ENCODE measurements around the gene SLC12A9.

SLC12A9 gene

GRCh38 chr7:100825751-100826513 is 26.6 kb upstream of the SLC12A9 start:
- Histone ChIP-seq H3K9me3 (ENCODE audit: control insufficient read depth in 2 of 2, low read length in 2 of 2) (no peaks in the 10 kb centered on the region), H3K36me3 (ENCODE audit: control insufficient read depth in 2 of 2, insufficient read depth in 2 of 2, low read length in 2 of 2) (peaks cover 12 to 14% of the 10 kb centered on the region in 2 donors), H3K4me1 (ENCODE audit: control insufficient read depth in 2 of 2, insufficient read depth in 2 of 2, low read length in 2 of 2) (peaks cover 16 to 23% of the 10 kb centered on the region in 2 donors), H3K27me3 (ENCODE audit: control insufficient read depth in 2 of 2, insufficient read depth in 2 of 2, low read length in 2 of 2) (no peaks in the 10 kb centered on the region), H3K9ac (ENCODE audit: low read depth in 1 of 2, low read length in 2 of 2) (peak overlapping the region; percentile 70 to 79), H3K27ac (ENCODE audit: low read depth in 2 of 2, low read length in 2 of 2) (peak overlapping the region; percentile 60 to 68), H3K4me3 (ENCODE audit: low read length in 2 of 2) (peak overlapping the region; percentile 74 to 80)

DNA sequence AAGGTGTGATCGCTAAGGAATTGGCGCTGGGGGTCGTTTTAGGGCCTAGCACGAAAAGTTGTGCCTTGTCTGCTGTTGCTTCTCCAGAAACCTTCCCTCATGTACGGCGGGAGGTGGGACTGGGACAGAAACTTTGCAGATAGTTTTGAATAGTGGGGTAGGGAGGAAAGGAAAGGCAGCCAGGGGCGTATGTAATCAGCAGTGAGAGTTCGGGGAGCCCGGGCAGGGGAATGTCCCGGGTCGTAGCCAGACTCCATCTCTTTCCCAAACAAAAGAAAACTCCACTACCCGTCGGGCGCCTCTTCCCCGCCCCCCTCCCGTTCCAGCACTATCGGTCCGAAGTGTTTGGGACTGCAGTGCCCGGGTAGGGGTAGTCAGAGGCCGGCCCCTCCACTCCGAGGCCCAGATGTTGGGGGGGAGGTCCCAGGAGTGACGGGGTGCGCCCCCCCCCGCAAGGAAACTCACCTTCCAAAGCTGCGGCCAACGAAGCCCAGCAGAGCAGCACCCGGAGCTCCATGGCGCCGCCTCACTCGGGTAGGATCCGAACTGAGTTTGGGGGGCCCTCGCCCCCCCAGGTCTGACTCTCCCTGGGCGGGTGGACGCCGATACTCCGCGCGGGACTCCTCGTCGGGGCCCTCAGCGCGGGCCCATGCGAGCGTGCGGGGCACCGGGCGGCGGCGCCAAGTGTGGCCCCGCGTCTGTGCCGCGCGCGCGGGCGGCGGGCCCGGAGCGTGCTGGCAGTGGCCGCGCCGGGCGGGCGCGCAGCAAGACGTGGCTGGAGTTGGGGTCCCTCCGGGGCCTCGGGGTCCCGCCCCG is 25.8 kb upstream of the SLC12A9 start:
- peak overlapping the region; percentile 74 to 80 for H3K4me3 ChIP-seq (ENCODE audit: low read length in 2 of 2)
- peaks cover 12 to 14% of the 10 kb centered on the region in 2 donors for H3K36me3 ChIP-seq (ENCODE audit: control insufficient read depth in 2 of 2, insufficient read depth in 2 of 2, low read length in 2 of 2)
- peaks cover 16 to 23% of the 10 kb centered on the region in 2 donors for H3K4me1 ChIP-seq (ENCODE audit: control insufficient read depth in 2 of 2, insufficient read depth in 2 of 2, low read length in 2 of 2)
- H3K9me3 ChIP-seq (ENCODE audit: control insufficient read depth in 2 of 2, low read length in 2 of 2) = no peaks in the 10 kb centered on the region
- H3K27ac ChIP-seq (ENCODE audit: low read depth in 2 of 2, low read length in 2 of 2) = peak overlapping the region; percentile 64 to 68
- no peaks in the 10 kb centered on the region for H3K27me3 ChIP-seq (ENCODE audit: control insufficient read depth in 2 of 2, insufficient read depth in 2 of 2, low read length in 2 of 2)
- H3K9ac ChIP-seq (ENCODE audit: low read depth in 1 of 2, low read length in 2 of 2) = peak overlapping the region; percentile 3 to 79

DNA sequence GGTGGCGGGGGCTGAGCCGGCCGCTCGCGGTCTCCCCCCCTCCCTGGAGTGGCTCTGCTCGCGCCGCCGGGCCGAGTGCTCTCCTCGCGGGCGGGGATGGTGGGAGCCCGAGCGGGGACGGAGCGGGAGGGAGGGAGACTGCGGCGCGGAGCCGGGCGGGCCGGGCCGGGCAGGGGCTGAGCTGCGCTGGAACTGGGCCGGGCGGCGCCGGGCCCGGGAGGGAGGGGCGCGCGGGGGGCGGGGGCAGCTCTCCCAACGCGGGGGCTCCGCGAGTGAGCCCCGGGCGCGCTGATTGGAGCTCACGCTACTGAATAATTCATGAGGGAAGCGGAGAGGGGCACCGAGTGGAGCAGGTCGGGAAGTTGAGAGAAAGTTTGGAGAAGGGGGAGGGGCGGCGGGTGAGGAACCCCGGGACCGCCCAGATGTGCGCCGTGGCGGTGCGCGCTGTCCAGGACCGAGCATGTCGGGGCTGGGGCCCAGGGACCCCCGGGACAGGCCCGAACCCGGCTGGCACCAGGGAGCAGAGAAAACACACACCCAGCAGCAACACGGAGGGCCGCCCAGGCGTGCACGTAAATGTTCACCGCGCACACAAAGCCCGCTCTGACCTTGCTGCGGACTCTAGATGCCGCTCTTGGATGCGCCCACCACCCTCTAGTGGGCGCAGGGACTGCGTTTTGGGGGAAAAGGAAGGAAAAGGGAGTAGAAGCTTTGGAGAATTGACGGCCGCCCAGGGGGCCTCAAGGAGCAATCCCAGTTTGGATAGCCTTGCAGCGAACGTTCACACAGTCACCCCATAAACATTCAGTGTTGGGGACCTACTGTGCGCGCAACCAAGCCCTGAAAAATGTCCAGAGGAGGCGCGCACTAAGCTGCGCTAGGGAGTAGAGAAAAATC is 24.9 kb upstream of the SLC12A9 start, which contains the start of gene EPHB4:
Gene EPHB4 (minus strand): TSS at position 194 of the 897 bp plus-strand sequence. CDS start 493 bp downstream, outside the sequence.
- Histone ChIP-seq H3K27me3 (ENCODE audit: control insufficient read depth in 2 of 2, insufficient read depth in 2 of 2, low read length in 2 of 2) (no peaks in the 10 kb centered on the region), H3K4me3 (ENCODE audit: low read length in 2 of 2) (peak within 1 kb of the TSS; percentile 74 to 80), H3K9ac (ENCODE audit: low read depth in 1 of 2, low read length in 2 of 2) (peak within 1 kb of the TSS; percentile 52 to 79), H3K9me3 (ENCODE audit: control insufficient read depth in 2 of 2, low read length in 2 of 2) (no peaks in the 10 kb centered on the region), H3K4me1 (ENCODE audit: control insufficient read depth in 2 of 2, insufficient read depth in 2 of 2, low read length in 2 of 2) (peaks cover 19 to 23% of the 10 kb centered on the region in 2 donors), H3K27ac (ENCODE audit: low read depth in 2 of 2, low read length in 2 of 2) (peak within 1 kb of the TSS; percentile 64 to 68), H3K36me3 (ENCODE audit: control insufficient read depth in 2 of 2, insufficient read depth in 2 of 2, low read length in 2 of 2) (peaks cover 8 to 9% of the 10 kb centered on the region in 2 donors)

- H3K36me3 ChIP-seq (ENCODE audit: control insufficient read depth in 2 of 2, insufficient read depth in 2 of 2, low read length in 2 of 2) = no peaks in the 10 kb centered on the region
- no peak overlapping the region for H3K9ac ChIP-seq (ENCODE audit: low read depth in 1 of 2, low read length in 2 of 2)
- H3K9me3 ChIP-seq (ENCODE audit: control insufficient read depth in 2 of 2, low read length in 2 of 2) = no peaks in the 10 kb centered on the region
- H3K4me3 ChIP-seq (ENCODE audit: low read length in 2 of 2) = no peak overlapping the region
- no peak overlapping the region for H3K27ac ChIP-seq (ENCODE audit: low read depth in 2 of 2, low read length in 2 of 2)
- no peaks in the 10 kb centered on the region for H3K27me3 ChIP-seq (ENCODE audit: control insufficient read depth in 2 of 2, insufficient read depth in 2 of 2, low read length in 2 of 2)
- H3K4me1 ChIP-seq (ENCODE audit: control insufficient read depth in 2 of 2, insufficient read depth in 2 of 2, low read length in 2 of 2) = peaks cover 19 to 23% of the 10 kb centered on the region in 2 donors
Measured at GRCh38 chr7:100829150-100829716, 23.3 kb upstream of the SLC12A9 start.

DNA sequence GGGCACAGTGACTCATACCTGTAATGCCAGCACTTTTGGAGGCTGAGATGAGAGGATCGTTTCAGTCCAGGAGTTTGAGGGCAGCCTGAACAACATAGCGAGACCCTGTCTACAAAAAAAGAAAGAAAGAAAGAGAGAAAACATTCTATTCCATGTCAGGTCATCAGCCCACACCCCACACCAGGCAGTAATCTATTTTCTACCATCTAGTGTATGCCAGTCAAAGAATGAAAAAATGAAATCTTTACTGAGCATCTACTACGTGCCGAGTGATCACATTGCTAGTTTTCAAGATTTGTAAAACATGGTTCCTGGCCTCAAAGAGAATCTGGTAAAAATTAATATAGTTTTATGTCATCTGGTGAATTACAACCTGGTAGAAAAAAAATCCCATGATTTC is 22.1 kb upstream of the SLC12A9 start:
- Histone ChIP-seq H3K27me3 (ENCODE audit: control insufficient read depth in 2 of 2, insufficient read depth in 2 of 2, low read length in 2 of 2) (no peaks in the 10 kb centered on the region), H3K27ac (ENCODE audit: low read depth in 2 of 2, low read length in 2 of 2) (no peak overlapping the region), H3K4me1 (ENCODE audit: control insufficient read depth in 2 of 2, insufficient read depth in 2 of 2, low read length in 2 of 2) (peaks cover 13% of the 10 kb centered on the region in 2 donors), H3K36me3 (ENCODE audit: control insufficient read depth in 2 of 2, insufficient read depth in 2 of 2, low read length in 2 of 2) (no peaks in the 10 kb centered on the region), H3K9ac (ENCODE audit: low read depth in 1 of 2, low read length in 2 of 2) (no peak overlapping the region), H3K9me3 (ENCODE audit: control insufficient read depth in 2 of 2, low read length in 2 of 2) (no peaks in the 10 kb centered on the region), H3K4me3 (ENCODE audit: low read length in 2 of 2) (no peak overlapping the region)

- Histone ChIP-seq H3K4me1 (ENCODE audit: control insufficient read depth in 2 of 2, insufficient read depth in 2 of 2, low read length in 2 of 2) (peaks cover 12 to 20% of the 10 kb centered on the region in 2 donors), H3K27ac (ENCODE audit: low read depth in 2 of 2, low read length in 2 of 2) (no peak overlapping the region), H3K27me3 (ENCODE audit: control insufficient read depth in 2 of 2, insufficient read depth in 2 of 2, low read length in 2 of 2) (no peaks in the 10 kb centered on the region), H3K9me3 (ENCODE audit: control insufficient read depth in 2 of 2, low read length in 2 of 2) (no peaks in the 10 kb centered on the region), H3K9ac (ENCODE audit: low read depth in 1 of 2, low read length in 2 of 2) (no peak overlapping the region), H3K36me3 (ENCODE audit: control insufficient read depth in 2 of 2, insufficient read depth in 2 of 2, low read length in 2 of 2) (no peaks in the 10 kb centered on the region), H3K4me3 (ENCODE audit: low read length in 2 of 2) (no peak overlapping the region)
Measured at GRCh38 chr7:100832281-100832633, 20.3 kb upstream of the SLC12A9 start.

GRCh38 chr7:100835903-100836811 is 16.4 kb upstream of the SLC12A9 start:
- peaks cover 12 to 16% of the 10 kb centered on the region in 2 donors for H3K4me1 ChIP-seq (ENCODE audit: control insufficient read depth in 2 of 2, insufficient read depth in 2 of 2, low read length in 2 of 2)
- H3K4me3 ChIP-seq (ENCODE audit: low read length in 2 of 2) = peak overlapping the region in 1 of 2 donors; percentile 22
- H3K9me3 ChIP-seq (ENCODE audit: control insufficient read depth in 2 of 2, low read length in 2 of 2) = no peaks in the 10 kb centered on the region
- H3K36me3 ChIP-seq (ENCODE audit: control insufficient read depth in 2 of 2, insufficient read depth in 2 of 2, low read length in 2 of 2) = no peaks in the 10 kb centered on the region
- peak overlapping the region; percentile 89 for H3K27ac ChIP-seq (ENCODE audit: low read depth in 2 of 2, low read length in 2 of 2)
- H3K9ac ChIP-seq (ENCODE audit: low read depth in 1 of 2, low read length in 2 of 2) = peak overlapping the region; percentile 56 to 74
- H3K27me3 ChIP-seq (ENCODE audit: control insufficient read depth in 2 of 2, insufficient read depth in 2 of 2, low read length in 2 of 2) = no peaks in the 10 kb centered on the region

DNA sequence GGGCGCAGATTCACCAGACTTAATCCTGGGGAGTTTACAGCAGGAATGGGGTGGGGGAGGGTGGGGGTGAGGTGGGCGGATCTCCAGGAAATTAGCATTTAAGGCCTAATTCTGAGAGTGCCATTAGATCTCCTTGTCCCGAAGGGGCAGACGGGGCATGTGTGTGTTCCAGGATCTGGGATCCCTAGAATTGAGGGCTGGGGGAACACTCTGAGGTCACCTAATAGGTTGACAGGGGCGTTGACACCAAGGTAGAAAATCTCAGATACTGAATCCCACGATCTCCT is 15.8 kb upstream of the SLC12A9 start:
- no peaks in the 10 kb centered on the region for H3K36me3 ChIP-seq (ENCODE audit: control insufficient read depth in 2 of 2, insufficient read depth in 2 of 2, low read length in 2 of 2)
- peak overlapping the region; percentile 54 to 68 for H3K9ac ChIP-seq (ENCODE audit: low read depth in 1 of 2, low read length in 2 of 2)
- peaks cover 12 to 16% of the 10 kb centered on the region in 2 donors for H3K4me1 ChIP-seq (ENCODE audit: control insufficient read depth in 2 of 2, insufficient read depth in 2 of 2, low read length in 2 of 2)
- peak overlapping the region; percentile 56 to 71 for H3K4me3 ChIP-seq (ENCODE audit: low read length in 2 of 2)
- no peaks in the 10 kb centered on the region for H3K27me3 ChIP-seq (ENCODE audit: control insufficient read depth in 2 of 2, insufficient read depth in 2 of 2, low read length in 2 of 2)
- peak overlapping the region; percentile 89 for H3K27ac ChIP-seq (ENCODE audit: low read depth in 2 of 2, low read length in 2 of 2)
- H3K9me3 ChIP-seq (ENCODE audit: control insufficient read depth in 2 of 2, low read length in 2 of 2) = no peaks in the 10 kb centered on the region

All from mucosa of rectum (tissue), 2 donors.